ENCODE data around the gene RBM19.

RBM19 gene

GRCh38 chr12:113955109-113955970 is 10.8 kb downstream of the RBM19 start:
- no peak for DNase-seq (ENCODE audit: low read depth in 2 of 2)

- DNase-seq (ENCODE audit: low read depth in 2 of 2), result no peak
Measured at GRCh38 chr12:113954547-113954946, 11.6 kb downstream of the RBM19 start.

GRCh38 chr12:113950873-113951272 is 15.3 kb downstream of the RBM19 start:
- DNase-seq (ENCODE audit: low read depth in 2 of 2), result no peak

GRCh38 chr12:113949321-113950305 is 16.5 kb downstream of the RBM19 start:
- DNase-seq (ENCODE audit: low read depth in 2 of 2), result no peak

- DNase-seq (ENCODE audit: low read depth in 2 of 2), result no peak
Measured at GRCh38 chr12:113948151-113948914, 17.8 kb downstream of the RBM19 start.

GRCh38 chr12:113946175-113946574 is 19.9 kb downstream of the RBM19 start:
- DNase-seq (ENCODE audit: low read depth in 2 of 2), result no peak

- DNase-seq (ENCODE audit: low read depth in 2 of 2), result no peak
Measured at GRCh38 chr12:113945174-113946173, 20.7 kb downstream of the RBM19 start.

GRCh38 chr12:113942209-113942608 is 23.9 kb downstream of the RBM19 start:
- no peak for DNase-seq (ENCODE audit: low read depth in 2 of 2)

GRCh38 chr12:113941208-113941486 is 25.0 kb downstream of the RBM19 start:
- DNase-seq (ENCODE audit: low read depth in 2 of 2), result no peak

- DNase-seq (ENCODE audit: low read depth in 2 of 2), result no peak
Measured at GRCh38 chr12:113940357-113941207, 25.5 kb downstream of the RBM19 start.

- no peak for DNase-seq (ENCODE audit: low read depth in 2 of 2)
Measured at GRCh38 chr12:113939867-113940266, 26.3 kb downstream of the RBM19 start.

GRCh38 chr12:113938471-113938870 is 27.7 kb downstream of the RBM19 start:
- no peak for DNase-seq (ENCODE audit: low read depth in 2 of 2)

GRCh38 chr12:113936460-113936859 is 29.7 kb downstream of the RBM19 start:
- no peak for DNase-seq (ENCODE audit: low read depth in 2 of 2)

- no peak for DNase-seq (ENCODE audit: low read depth in 2 of 2)
Measured at GRCh38 chr12:113935459-113935858, 30.7 kb downstream of the RBM19 start.

GRCh38 chr12:113934946-113935345 is 31.2 kb downstream of the RBM19 start:
- no peak for DNase-seq (ENCODE audit: low read depth in 2 of 2)

- no peak for DNase-seq (ENCODE audit: low read depth in 2 of 2)
Measured at GRCh38 chr12:113934060-113934814, 31.9 kb downstream of the RBM19 start.

- no peak for DNase-seq (ENCODE audit: low read depth in 2 of 2)
Measured at GRCh38 chr12:113933201-113933786, 32.8 kb downstream of the RBM19 start.

GRCh38 chr12:113932381-113933196 is 33.5 kb downstream of the RBM19 start:
- no peak for DNase-seq (ENCODE audit: low read depth in 2 of 2)
